Measurements from ENCODE around the gene NAXE. TPM values are rescaled to one million over a fixed set of nuclear protein-coding genes. Genes with fewer than 3 reads are reported as not detected.

The NAXE gene
- total RNA-seq, 1 experiment from 2014 or later: 96.6 TPM

DNA sequence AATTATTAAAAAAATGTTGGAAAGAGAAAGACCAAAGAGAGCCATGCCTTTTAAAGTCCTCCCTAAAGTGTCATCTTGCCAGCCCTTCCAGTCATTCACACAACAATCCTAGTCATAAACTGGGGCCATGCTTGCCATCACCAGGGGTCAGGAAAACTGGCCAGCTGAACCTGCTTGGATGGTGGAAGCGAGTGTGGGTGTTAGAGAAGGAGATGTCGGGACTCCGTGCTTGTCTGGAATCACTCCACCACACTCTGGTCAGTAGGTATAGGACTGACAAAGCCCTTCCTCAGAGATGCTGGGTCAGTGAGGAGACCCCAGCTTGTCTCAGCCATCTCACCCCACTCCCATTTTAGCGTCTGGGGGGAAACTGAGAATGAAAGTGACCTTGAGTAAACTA lies 24.4 kb downstream of the NAXE start:
- no peak overlapping the region for H4K5ac ChIP-seq (ENCODE audit: insufficient read length, low read depth, low read length)
- TF ChIP-seq, protein P1, sequence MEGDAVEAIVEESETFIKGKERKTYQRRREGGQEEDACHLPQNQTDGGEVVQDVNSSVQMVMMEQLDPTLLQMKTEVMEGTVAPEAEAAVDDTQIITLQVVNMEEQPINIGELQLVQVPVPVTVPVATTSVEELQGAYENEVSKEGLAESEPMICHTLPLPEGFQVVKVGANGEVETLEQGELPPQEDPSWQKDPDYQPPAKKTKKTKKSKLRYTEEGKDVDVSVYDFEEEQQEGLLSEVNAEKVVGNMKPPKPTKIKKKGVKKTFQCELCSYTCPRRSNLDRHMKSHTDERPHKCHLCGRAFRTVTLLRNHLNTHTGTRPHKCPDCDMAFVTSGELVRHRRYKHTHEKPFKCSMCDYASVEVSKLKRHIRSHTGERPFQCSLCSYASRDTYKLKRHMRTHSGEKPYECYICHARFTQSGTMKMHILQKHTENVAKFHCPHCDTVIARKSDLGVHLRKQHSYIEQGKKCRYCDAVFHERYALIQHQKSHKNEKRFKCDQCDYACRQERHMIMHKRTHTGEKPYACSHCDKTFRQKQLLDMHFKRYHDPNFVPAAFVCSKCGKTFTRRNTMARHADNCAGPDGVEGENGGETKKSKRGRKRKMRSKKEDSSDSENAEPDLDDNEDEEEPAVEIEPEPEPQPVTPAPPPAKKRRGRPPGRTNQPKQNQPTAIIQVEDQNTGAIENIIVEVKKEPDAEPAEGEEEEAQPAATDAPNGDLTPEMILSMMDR (conservative IDR thresholded peaks at IDR 0.05): no peak
- H3T11ph ChIP-seq (ENCODE audit: low read length): no peak overlapping the region
- no peak overlapping the region for H2AK5ac ChIP-seq (ENCODE audit: insufficient read length, low read length)
- no peaks in the 10 kb centered on the region for H3K79me1 ChIP-seq (ENCODE audit: insufficient read depth, low read depth, low read length, poor library complexity, severe bottlenecking)
- no peak overlapping the region for H2AFZ ChIP-seq (ENCODE audit: low read length)
- H3K36me3 Mint-ChIP-seq (ENCODE audit: insufficient read depth in 1 of 3, low read depth in 3 of 3): no peaks in the 10 kb centered on the region
- H3K79me2 ChIP-seq (ENCODE audit: insufficient read depth, low read length): no peaks in the 10 kb centered on the region
- no peak overlapping the region for H3K18ac ChIP-seq (ENCODE audit: insufficient read length, low read depth, low read length)
- WGBS (ENCODE audit: extremely low coverage, insufficient read length, low lambda C conversion rate): no CpG with 5 or more reads among the region's 4 CpGs
- H3K4me3 Mint-ChIP-seq: no peak overlapping the region
- H3K23ac ChIP-seq (ENCODE audit: insufficient read length, low read depth, low read length): no peak overlapping the region
- peaks cover 10 to 12% of the 10 kb centered on the region in 2 experiments for H3K4me1 Mint-ChIP-seq
- H3K23me2 ChIP-seq (ENCODE audit: insufficient read length, low read depth, low read length, poor library complexity, severe bottlenecking): no peaks in the 10 kb centered on the region
- peaks cover 5% of the 10 kb centered on the region; the same call in 1 of the 2 replicates for H3K27me3 ChIP-seq (ENCODE audit: insufficient read depth, low read length)
- H3K9ac ChIP-seq (ENCODE audit: extremely low read depth, insufficient read length, low read length): no peak overlapping the region
- no peak overlapping the region for H3K4me2 ChIP-seq (ENCODE audit: insufficient read depth, insufficient read length, low read length)
- no peak overlapping the region for H4K8ac ChIP-seq (replicated peaks; ENCODE audit: insufficient read length, low read depth, low read length)
- H3K27ac Mint-ChIP-seq: no peak overlapping the region
- no peaks in the 10 kb centered on the region; a peak in 1 of 5 replicates for H3K9me3 Mint-ChIP-seq
- H3K56ac ChIP-seq (ENCODE audit: insufficient read length, low read depth, low read length): no peak overlapping the region
- H2BK20ac ChIP-seq (ENCODE audit: low read depth, low read length, poor library complexity, severe bottlenecking): no peak overlapping the region
- H2BK120ac ChIP-seq (ENCODE audit: low read depth, low read length, poor library complexity, severe bottlenecking): no peak overlapping the region
- H2BK5ac ChIP-seq (ENCODE audit: insufficient read length, low read length): no peak overlapping the region
- DNase-seq: no peak
- no peaks in the 10 kb centered on the region; the same call in 1 of the 2 replicates for H3K4me1 ChIP-seq (ENCODE audit: insufficient read depth, low read length)
- H3K27ac ChIP-seq (ENCODE audit: insufficient read length, low read depth, low read length): no peak overlapping the region
- no peak overlapping the region for H2BK15ac ChIP-seq (ENCODE audit: low read depth, low read length)
- H2BK12ac ChIP-seq (ENCODE audit: insufficient read length, low read depth, low read length): no peak overlapping the region
- H4K20me1 ChIP-seq (ENCODE audit: control insufficient read depth, insufficient read depth, insufficient read length): no peaks in the 10 kb centered on the region
- no peak overlapping the region for H4K91ac ChIP-seq (ENCODE audit: insufficient read length, low read depth, low read length)
- no peak overlapping the region for H3K4ac ChIP-seq (ENCODE audit: low read depth, low read length)
- peaks cover 38% of the 10 kb centered on the region for H3K27me3 Mint-ChIP-seq (ENCODE audit: low read depth)
- no peaks in the 10 kb centered on the region for H3K9me3 ChIP-seq (ENCODE audit: control insufficient read depth, low read depth, low read length)
- H3K14ac ChIP-seq (ENCODE audit: insufficient read depth, low read length): no peak overlapping the region

Measured in H9 (cell line).